CD14-positive monocyte (primary cell): ENCODE data around the gene INPP4B. TPM values are rescaled to one million over a fixed set of nuclear protein-coding genes. Genes with fewer than 3 reads are reported as not detected.

Source experiments
- DNase-seq, 3 donors: peaks; one replicate each; pipeline ENCODE4 v3.0.0-alpha.2; 2011 to 2022
- H2AFZ ChIP-seq: 2 replicates; pipeline ENCODE4 v1.6.0; 2012; ENCODE audit warnings: mild to moderate bottlenecking, low read depth, low read length, inconsistent platforms; ENCODE audit not compliant: insufficient read depth, poor library complexity, severe bottlenecking
- H3K27ac ChIP-seq, 2 donors: 1 replicate in 1 of 2; 2 replicates in 1 of 2; pipeline ENCODE4 v1.5.1; 2012 to 2013; ENCODE audit warnings: low read length in 2 of 2, control low read depth in 1 of 2, inconsistent platforms in 1 of 2, low read depth in 1 of 2, mild to moderate bottlenecking in 1 of 2
- H3K27me3 ChIP-seq, 2 donors: one replicate each; pipeline versions ENCODE4 v1.6.0 to v1.6.1; 2011 to 2013; ENCODE audit warnings: low read length in 2 of 2; ENCODE audit not compliant: control insufficient read depth in 2 of 2, insufficient read depth in 2 of 2
- H3K36me3 ChIP-seq, 2 donors: replicated peaks in 1 of 2; 1 replicate in 1 of 2; 2 replicates in 1 of 2; pipeline versions ENCODE4 v1.5.1 to v1.6.1; 2012 to 2013; ENCODE audit warnings: low read length in 2 of 2, control low read depth in 1 of 2, inconsistent platforms in 1 of 2, mild to moderate bottlenecking in 1 of 2; ENCODE audit not compliant: insufficient read depth in 2 of 2, control insufficient read depth in 1 of 2
- H3K4me1 ChIP-seq, 2 donors: 1 replicate in 1 of 2; 2 replicates in 1 of 2; pipeline versions ENCODE4 v1.5.1 to v1.6.1; 2012 to 2013; ENCODE audit warnings: low read length in 2 of 2, control low read depth in 1 of 2, inconsistent platforms in 1 of 2, mild to moderate bottlenecking in 1 of 2, moderate library complexity in 1 of 2; ENCODE audit not compliant: insufficient read depth in 2 of 2, control insufficient read depth in 1 of 2
- H3K4me2 ChIP-seq: replicated peaks from 2 replicates; pipeline ENCODE3; 2012; ENCODE audit warnings: low read length, moderate library complexity, mild to moderate bottlenecking; ENCODE audit not compliant: poor library complexity, severe bottlenecking; ENCODE audit errors: extremely low read depth
- H3K4me3 ChIP-seq, 3 experiments: fragments of 200-600 bp in 1 of 3; sonication (generic) in 1 of 3; replicated peaks in 1 of 3; 1 replicate in 2 of 3; 2 replicates in 1 of 3; pipeline ENCODE4 v1.5.1; 2011 to 2013; ENCODE audit warnings: low read length in 3 of 3, mild to moderate bottlenecking in 3 of 3, control low read depth in 2 of 3, low read depth in 2 of 3, inconsistent platforms in 1 of 3, moderate library complexity in 1 of 3
- H3K79me2 ChIP-seq: 2 replicates; pipeline ENCODE4 v1.6.0; 2012; ENCODE audit warnings: mild to moderate bottlenecking, control low read depth, inconsistent platforms, low read length, moderate library complexity; ENCODE audit not compliant: insufficient read depth
- H3K9ac ChIP-seq: 2 replicates; pipeline ENCODE4 v1.6.0; 2017; ENCODE audit warnings: low read length, mild to moderate bottlenecking; ENCODE audit not compliant: insufficient read depth, poor library complexity, severe bottlenecking
- H3K9me3 ChIP-seq, 2 donors: replicated peaks in 1 of 2; 1 replicate in 1 of 2; 2 replicates in 1 of 2; pipeline versions ENCODE4 v1.5.1 to v1.6.1; 2012 to 2013; ENCODE audit warnings: low read length in 2 of 2, control low read depth in 1 of 2; ENCODE audit not compliant: control insufficient read depth in 1 of 2, insufficient read depth in 1 of 2
- H4K20me1 ChIP-seq: 2 replicates; pipeline ENCODE4 v1.6.0; 2012; ENCODE audit warnings: mild to moderate bottlenecking, low read length, control low read depth, moderate library complexity; ENCODE audit not compliant: insufficient read depth
- H3K27ac Mint-ChIP-seq, 7 donors: one replicate each; pipeline ENCODE4 v1.8.0; 2020; ENCODE audit warnings: mild to moderate bottlenecking in 7 of 7, mixed read lengths in 7 of 7, moderate library complexity in 6 of 7, inconsistent platforms in 2 of 7
- H3K27me3 Mint-ChIP-seq, 3 donors: one replicate each; pipeline ENCODE4 v1.8.0; 2021 to 2022; ENCODE audit warnings: low read depth in 3 of 3, mild to moderate bottlenecking in 3 of 3, mixed read lengths in 3 of 3, moderate library complexity in 3 of 3, inconsistent platforms in 1 of 3
- H3K36me3 Mint-ChIP-seq, 2 donors: one replicate each; pipeline ENCODE4 v1.8.0; 2020; ENCODE audit warnings: mixed read lengths in 2 of 2, inconsistent platforms in 1 of 2, mild to moderate bottlenecking in 1 of 2
- H3K4me1 Mint-ChIP-seq: one replicate; pipeline ENCODE4 v1.8.0; 2020; ENCODE audit warnings: mild to moderate bottlenecking, mixed read lengths
- H3K4me3 Mint-ChIP-seq, 2 donors: one replicate each; pipeline ENCODE4 v1.8.0; 2020; ENCODE audit warnings: mild to moderate bottlenecking in 2 of 2, mixed read lengths in 2 of 2, moderate library complexity in 1 of 2
- H3K9me3 Mint-ChIP-seq, 7 donors: one replicate each; pipeline ENCODE4 v1.8.0; 2020 to 2022; ENCODE audit warnings: mixed read lengths in 7 of 7, mild to moderate bottlenecking in 6 of 7, moderate library complexity in 6 of 7, inconsistent platforms in 2 of 7
- WGBS: methylation state at CpG from one replicate; pipeline ENCODE4 v1.1.5; 2013; ENCODE audit warnings: missing lambda C conversion rate; ENCODE audit not compliant: insufficient coverage; 5-methylcytosine and 5-hydroxymethylcytosine counted together
- intact Hi-C, 2 donors: fragments of 100-400 bp; cut with micrococcal nuclease; formaldehyde crosslinking; loops; one replicate each; pipeline versions ENCODE4 v1.15.0 to v1.15.1; 2023
- polyA plus RNA-seq, 3 donors: library from polyadenylated mRNA; depleted of rRNA in 1 of 3; unstranded in 2 of 3; stranded (reverse) in 1 of 3; fragments of 300-500 nt in 2 of 3; fragments of >200 nt in 1 of 3; fragmentation: Illumina TruSeq in 2 of 3; gene quantifications; 1 replicate in 2 of 3; 2 replicates in 1 of 3; pipeline ENCODE4 v1.2.3, GENCODE V29; 2012 to 2021
- TF ChIP-seq, protein P1 (sequence below): fragments of 200-600 bp; IDR thresholded peaks from one replicate; pipeline ENCODE4 v1.8.0; 2022; ENCODE audit warnings: antibody characterized with exemption, mild to moderate bottlenecking

INPP4B gene
- polyA plus RNA-seq, 3 donors: 0.13 to 0.38 (median 0.22) TPM

DNA sequence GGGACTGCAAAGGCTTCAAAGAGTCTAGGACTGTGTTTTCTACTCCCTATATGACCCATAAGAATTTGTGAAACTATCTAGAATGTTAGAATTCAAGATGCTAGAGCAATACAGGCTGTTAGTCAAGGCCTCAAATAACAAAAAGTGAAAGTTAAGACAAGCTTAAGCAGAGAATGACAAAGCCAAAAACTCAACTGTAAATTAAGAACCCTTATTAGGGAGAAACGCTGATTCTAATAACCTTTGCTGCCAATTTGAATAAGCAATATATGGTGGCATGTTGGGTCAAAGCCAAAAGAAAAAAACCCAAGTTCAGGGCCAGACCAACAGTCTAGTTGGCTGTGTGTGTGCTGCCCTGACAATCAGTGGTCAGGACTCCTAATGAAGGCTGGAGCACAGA lies 160.0 kb downstream of the INPP4B start:
- no CpG with 5 or more reads among the region's 1 CpG for WGBS
- Histone ChIP-seq H3K9me3 (no peaks in the 10 kb centered on the region), H3K27ac (no peak overlapping the region), H3K79me2 (no peaks in the 10 kb centered on the region), H3K27me3 (no peaks in the 10 kb centered on the region), H3K4me3 (no peak overlapping the region), H3K9ac (no peak overlapping the region), H3K4me1 (no peaks in the 10 kb centered on the region), H3K36me3 (no peaks in the 10 kb centered on the region), H2AFZ (no peak overlapping the region), H4K20me1 (no peaks in the 10 kb centered on the region), H3K4me2 (no peak overlapping the region)
- H3K27me3 Mint-ChIP-seq: peaks cover 0 to 3% (median 0%) of the 10 kb centered on the region in 3 donors
- TF ChIP-seq, protein P1, sequence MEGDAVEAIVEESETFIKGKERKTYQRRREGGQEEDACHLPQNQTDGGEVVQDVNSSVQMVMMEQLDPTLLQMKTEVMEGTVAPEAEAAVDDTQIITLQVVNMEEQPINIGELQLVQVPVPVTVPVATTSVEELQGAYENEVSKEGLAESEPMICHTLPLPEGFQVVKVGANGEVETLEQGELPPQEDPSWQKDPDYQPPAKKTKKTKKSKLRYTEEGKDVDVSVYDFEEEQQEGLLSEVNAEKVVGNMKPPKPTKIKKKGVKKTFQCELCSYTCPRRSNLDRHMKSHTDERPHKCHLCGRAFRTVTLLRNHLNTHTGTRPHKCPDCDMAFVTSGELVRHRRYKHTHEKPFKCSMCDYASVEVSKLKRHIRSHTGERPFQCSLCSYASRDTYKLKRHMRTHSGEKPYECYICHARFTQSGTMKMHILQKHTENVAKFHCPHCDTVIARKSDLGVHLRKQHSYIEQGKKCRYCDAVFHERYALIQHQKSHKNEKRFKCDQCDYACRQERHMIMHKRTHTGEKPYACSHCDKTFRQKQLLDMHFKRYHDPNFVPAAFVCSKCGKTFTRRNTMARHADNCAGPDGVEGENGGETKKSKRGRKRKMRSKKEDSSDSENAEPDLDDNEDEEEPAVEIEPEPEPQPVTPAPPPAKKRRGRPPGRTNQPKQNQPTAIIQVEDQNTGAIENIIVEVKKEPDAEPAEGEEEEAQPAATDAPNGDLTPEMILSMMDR: no peak
- no peaks in the 10 kb centered on the region for H3K36me3 Mint-ChIP-seq
- H3K27ac Mint-ChIP-seq: no peak overlapping the region
- no peaks in the 10 kb centered on the region for H3K4me1 Mint-ChIP-seq
- no peak for DNase-seq
- peaks cover 0 to 3% (median 0%) of the 10 kb centered on the region in 7 donors for H3K9me3 Mint-ChIP-seq
- no peak overlapping the region for H3K4me3 Mint-ChIP-seq
- intact Hi-C loops: no loop called here

DNA sequence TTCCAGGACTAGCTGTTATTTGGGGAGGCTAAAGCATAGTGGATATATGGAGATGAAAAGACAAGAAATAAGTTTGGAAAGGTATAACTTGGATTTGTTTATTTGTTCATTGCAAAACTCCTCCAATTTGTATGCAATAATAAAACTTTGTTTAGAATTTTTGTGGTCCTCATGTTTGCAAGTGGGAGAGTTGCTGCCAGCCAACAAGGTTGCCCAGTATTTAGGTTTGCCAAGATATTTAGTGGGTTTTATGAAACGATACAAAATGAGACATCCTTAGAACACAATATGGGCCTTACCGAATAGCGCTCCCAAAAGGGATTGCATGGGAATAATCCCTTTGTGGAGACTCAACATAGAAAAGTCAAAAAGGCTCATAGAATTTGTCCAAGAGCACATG lies 162.1 kb downstream of the INPP4B start:
- Histone ChIP-seq H3K27ac (no peak overlapping the region), H3K4me2 (no peak overlapping the region), H4K20me1 (no peaks in the 10 kb centered on the region), H3K79me2 (no peaks in the 10 kb centered on the region), H3K9ac (no peak overlapping the region), H3K4me1 (no peaks in the 10 kb centered on the region), H3K36me3 (no peaks in the 10 kb centered on the region), H3K27me3 (no peaks in the 10 kb centered on the region), H2AFZ (no peak overlapping the region), H3K9me3 (no peaks in the 10 kb centered on the region), H3K4me3 (no peak overlapping the region)
- H3K9me3 Mint-ChIP-seq: peaks cover 0 to 3% (median 0%) of the 10 kb centered on the region in 7 donors
- TF ChIP-seq, protein P1: no peak
- DNase-seq: no peak
- no peaks in the 10 kb centered on the region for H3K4me1 Mint-ChIP-seq
- intact Hi-C loops: no loop called here
- no peak overlapping the region for H3K27ac Mint-ChIP-seq
- H3K27me3 Mint-ChIP-seq: peaks cover 0 to 3% (median 0%) of the 10 kb centered on the region in 3 donors
- H3K36me3 Mint-ChIP-seq: no peaks in the 10 kb centered on the region
- WGBS: 100% methylated on average over 2 of the region's 3 CpGs
- no peak overlapping the region for H3K4me3 Mint-ChIP-seq
